Suprapubic skin (tissue), 3 donors: Measurements from ENCODE around the gene COL11A2.

ENCODE experiments used
- POLR2A ChIP-seq, 2 donors: fragments of 450-650 bp; IDR thresholded peaks; one replicate each; pipeline ENCODE4 v1.6.1; 2017; ENCODE audit warnings: antibody characterized with exemption in 2 of 2, mild to moderate bottlenecking in 2 of 2, moderate library complexity in 2 of 2
- TF ChIP-seq, protein P1 (sequence below), 2 donors: fragments of 200-600 bp in 1 of 2; fragments of 450-650 bp in 1 of 2; sonication (generic) in 1 of 2; IDR thresholded peaks; one replicate each; pipeline ENCODE4 v1.5.1; 2016 to 2019; ENCODE audit warnings: antibody characterized with exemption in 2 of 2, mild to moderate bottlenecking in 1 of 2, moderate library complexity in 1 of 2

- no peak for TF ChIP-seq POLR2A (IDR thresholded peaks at IDR 0.05)
- TF ChIP-seq, protein P1, sequence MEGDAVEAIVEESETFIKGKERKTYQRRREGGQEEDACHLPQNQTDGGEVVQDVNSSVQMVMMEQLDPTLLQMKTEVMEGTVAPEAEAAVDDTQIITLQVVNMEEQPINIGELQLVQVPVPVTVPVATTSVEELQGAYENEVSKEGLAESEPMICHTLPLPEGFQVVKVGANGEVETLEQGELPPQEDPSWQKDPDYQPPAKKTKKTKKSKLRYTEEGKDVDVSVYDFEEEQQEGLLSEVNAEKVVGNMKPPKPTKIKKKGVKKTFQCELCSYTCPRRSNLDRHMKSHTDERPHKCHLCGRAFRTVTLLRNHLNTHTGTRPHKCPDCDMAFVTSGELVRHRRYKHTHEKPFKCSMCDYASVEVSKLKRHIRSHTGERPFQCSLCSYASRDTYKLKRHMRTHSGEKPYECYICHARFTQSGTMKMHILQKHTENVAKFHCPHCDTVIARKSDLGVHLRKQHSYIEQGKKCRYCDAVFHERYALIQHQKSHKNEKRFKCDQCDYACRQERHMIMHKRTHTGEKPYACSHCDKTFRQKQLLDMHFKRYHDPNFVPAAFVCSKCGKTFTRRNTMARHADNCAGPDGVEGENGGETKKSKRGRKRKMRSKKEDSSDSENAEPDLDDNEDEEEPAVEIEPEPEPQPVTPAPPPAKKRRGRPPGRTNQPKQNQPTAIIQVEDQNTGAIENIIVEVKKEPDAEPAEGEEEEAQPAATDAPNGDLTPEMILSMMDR (IDR thresholded peaks at IDR 0.05): no peak
Measured at GRCh38 chr6:33215271-33216116, 23.2 kb upstream of the COL11A2 start.
